Neural crest cell (in vitro differentiated cells): ENCODE measurements around the gene GTF2H2C. TPM values are rescaled to one million over a fixed set of nuclear protein-coding genes. Genes with fewer than 3 reads are reported as not detected.

ENCODE experiments used
- DNase-seq: peaks from one replicate; pipeline ENCODE4 v3.0.0; 2021; ENCODE audit warnings: low read depth, mixed read lengths, low spot score
- H3K27ac Mint-ChIP-seq: one replicate; pipeline ENCODE4 v1.8.0; 2021; ENCODE audit warnings: mild to moderate bottlenecking, mixed read lengths; ENCODE audit not compliant: unreplicated experiment
- H3K27me3 Mint-ChIP-seq: 2 replicates; pipeline ENCODE4 v1.8.0; 2021; ENCODE audit warnings: low read depth, mild to moderate bottlenecking, mixed read lengths
- H3K36me3 Mint-ChIP-seq: 2 replicates; pipeline ENCODE4 v1.8.0; 2021; ENCODE audit warnings: low read depth, mild to moderate bottlenecking, mixed read lengths
- H3K4me1 Mint-ChIP-seq: 2 replicates; pipeline ENCODE4 v1.8.0; 2021; ENCODE audit warnings: mixed read lengths
- H3K4me3 Mint-ChIP-seq: one replicate; pipeline ENCODE4 v1.8.0; 2021; ENCODE audit warnings: mild to moderate bottlenecking, mixed read lengths
- H3K9me3 Mint-ChIP-seq: 2 replicates; pipeline ENCODE4 v1.8.0; 2021; ENCODE audit warnings: mixed read lengths
- total RNA-seq: library from RNA; stranded (reverse); gene quantifications from 2 replicates; pipeline ENCODE4 v1.2.1, GENCODE V29; 2021
- TF ChIP-seq, protein P1 (sequence below): fragments of 200-600 bp; sonication (generic); conservative IDR thresholded peaks from 2 replicates; pipeline ENCODE4 v1.5.0; 2021; ENCODE audit warnings: antibody characterized with exemption, mild to moderate bottlenecking

GTF2H2C gene
- total RNA-seq, 1 donor from 2014 or later: 49.4 TPM

DNA sequence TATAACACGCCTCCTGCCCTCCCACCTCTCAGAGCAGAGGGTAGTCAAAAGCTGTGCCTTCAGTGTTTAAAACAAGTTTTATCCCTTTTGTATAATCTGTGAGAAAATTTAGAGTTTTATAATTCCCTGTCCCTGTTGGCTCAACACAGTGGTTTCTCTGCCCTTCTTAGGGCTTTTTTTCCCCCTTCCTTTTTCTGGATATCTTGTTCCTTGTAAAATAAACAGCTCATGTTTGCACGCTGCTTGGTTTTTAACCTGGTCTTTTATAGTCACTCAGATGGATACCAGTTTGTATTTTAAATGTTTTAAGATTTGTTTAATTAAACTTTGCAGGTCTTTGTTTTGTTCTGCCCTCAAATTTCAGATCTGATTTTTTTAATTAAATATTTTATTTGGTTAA is 40.7 kb upstream of the GTF2H2C start:
- no peaks in the 10 kb centered on the region for H3K27me3 Mint-ChIP-seq
- H3K27ac Mint-ChIP-seq: no peak overlapping the region
- H3K9me3 Mint-ChIP-seq: no peaks in the 10 kb centered on the region
- H3K36me3 Mint-ChIP-seq: no peaks in the 10 kb centered on the region
- H3K4me3 Mint-ChIP-seq: no peak overlapping the region
- H3K4me1 Mint-ChIP-seq: no peaks in the 10 kb centered on the region
- TF ChIP-seq, protein P1, sequence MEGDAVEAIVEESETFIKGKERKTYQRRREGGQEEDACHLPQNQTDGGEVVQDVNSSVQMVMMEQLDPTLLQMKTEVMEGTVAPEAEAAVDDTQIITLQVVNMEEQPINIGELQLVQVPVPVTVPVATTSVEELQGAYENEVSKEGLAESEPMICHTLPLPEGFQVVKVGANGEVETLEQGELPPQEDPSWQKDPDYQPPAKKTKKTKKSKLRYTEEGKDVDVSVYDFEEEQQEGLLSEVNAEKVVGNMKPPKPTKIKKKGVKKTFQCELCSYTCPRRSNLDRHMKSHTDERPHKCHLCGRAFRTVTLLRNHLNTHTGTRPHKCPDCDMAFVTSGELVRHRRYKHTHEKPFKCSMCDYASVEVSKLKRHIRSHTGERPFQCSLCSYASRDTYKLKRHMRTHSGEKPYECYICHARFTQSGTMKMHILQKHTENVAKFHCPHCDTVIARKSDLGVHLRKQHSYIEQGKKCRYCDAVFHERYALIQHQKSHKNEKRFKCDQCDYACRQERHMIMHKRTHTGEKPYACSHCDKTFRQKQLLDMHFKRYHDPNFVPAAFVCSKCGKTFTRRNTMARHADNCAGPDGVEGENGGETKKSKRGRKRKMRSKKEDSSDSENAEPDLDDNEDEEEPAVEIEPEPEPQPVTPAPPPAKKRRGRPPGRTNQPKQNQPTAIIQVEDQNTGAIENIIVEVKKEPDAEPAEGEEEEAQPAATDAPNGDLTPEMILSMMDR: no peak
- DNase-seq: no peak

DNA sequence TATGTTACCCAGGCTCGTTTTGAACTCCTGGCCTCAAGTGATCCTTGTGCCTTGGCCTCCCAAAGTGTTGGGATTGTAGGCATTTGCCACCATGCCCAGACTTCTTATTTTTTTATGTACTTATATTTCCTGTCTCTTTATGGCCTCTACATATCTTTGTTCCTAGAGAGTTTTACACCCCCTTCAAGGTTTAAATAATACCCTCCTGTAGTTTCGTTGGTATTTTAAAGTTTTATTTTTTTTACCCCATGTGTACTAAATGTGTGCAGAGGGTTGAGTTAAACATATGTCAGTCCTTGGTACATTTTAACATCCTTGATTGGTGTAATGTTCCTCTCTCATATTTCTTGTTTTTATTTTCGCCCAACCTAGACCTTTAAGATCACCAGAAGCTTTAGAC is 38.0 kb upstream of the GTF2H2C start:
- Mint-ChIP-seq H3K4me3 (no peak overlapping the region), H3K27ac (no peak overlapping the region), H3K4me1 (no peaks in the 10 kb centered on the region), H3K36me3 (no peaks in the 10 kb centered on the region), H3K27me3 (no peaks in the 10 kb centered on the region), H3K9me3 (no peaks in the 10 kb centered on the region)
- DNase-seq: no peak
- TF ChIP-seq, protein P1: no peak

DNA sequence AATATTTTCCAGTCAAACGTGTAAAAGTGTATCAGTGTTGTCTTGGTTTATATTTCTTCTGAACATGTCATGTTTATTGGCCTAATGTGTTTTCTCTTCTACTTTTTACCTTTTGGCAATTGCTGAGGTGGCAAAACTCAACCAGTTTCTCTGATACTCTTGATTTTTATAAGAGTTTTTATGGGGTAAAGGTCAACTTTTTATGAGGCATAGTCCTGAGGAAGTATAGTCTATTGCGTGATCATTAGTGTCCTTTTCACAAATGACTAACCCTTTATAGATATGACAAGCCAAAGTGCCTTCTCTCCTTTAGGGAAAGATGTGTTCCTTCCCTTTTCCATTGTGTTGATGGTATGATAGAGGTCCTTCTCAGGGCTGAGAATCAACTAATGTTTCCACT is 34.5 kb upstream of the GTF2H2C start:
- Mint-ChIP-seq H3K4me3 (no peak overlapping the region), H3K4me1 (no peaks in the 10 kb centered on the region), H3K27me3 (peaks cover 3% of the 10 kb centered on the region), H3K27ac (no peak overlapping the region), H3K36me3 (no peaks in the 10 kb centered on the region), H3K9me3 (no peaks in the 10 kb centered on the region)
- TF ChIP-seq, protein P1: no peak
- no peak for DNase-seq

DNA sequence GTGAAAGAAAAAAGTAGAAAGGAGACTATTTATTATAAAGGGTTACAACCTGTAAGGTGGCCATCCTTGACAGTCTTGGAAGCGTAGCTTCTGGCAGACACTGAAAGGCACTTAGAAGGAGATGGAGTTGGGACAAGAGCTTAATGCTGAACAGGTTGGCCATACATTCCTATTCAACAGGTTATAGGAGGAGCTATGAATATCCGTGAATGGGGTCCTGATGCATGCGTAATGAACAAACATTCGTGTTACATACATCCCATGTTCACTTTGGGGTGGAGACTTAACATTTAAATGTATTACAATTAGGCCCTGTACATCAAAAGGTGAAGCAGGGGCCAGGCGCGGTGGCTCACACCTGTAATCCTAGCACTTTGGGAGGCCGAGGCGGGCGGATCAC is 33.3 kb upstream of the GTF2H2C start:
- Mint-ChIP-seq H3K27me3 (peaks cover 6% of the 10 kb centered on the region), H3K9me3 (no peaks in the 10 kb centered on the region), H3K27ac (no peak overlapping the region), H3K36me3 (no peaks in the 10 kb centered on the region), H3K4me1 (no peaks in the 10 kb centered on the region), H3K4me3 (no peak overlapping the region)
- DNase-seq: no peak
- TF ChIP-seq, protein P1: no peak

DNA sequence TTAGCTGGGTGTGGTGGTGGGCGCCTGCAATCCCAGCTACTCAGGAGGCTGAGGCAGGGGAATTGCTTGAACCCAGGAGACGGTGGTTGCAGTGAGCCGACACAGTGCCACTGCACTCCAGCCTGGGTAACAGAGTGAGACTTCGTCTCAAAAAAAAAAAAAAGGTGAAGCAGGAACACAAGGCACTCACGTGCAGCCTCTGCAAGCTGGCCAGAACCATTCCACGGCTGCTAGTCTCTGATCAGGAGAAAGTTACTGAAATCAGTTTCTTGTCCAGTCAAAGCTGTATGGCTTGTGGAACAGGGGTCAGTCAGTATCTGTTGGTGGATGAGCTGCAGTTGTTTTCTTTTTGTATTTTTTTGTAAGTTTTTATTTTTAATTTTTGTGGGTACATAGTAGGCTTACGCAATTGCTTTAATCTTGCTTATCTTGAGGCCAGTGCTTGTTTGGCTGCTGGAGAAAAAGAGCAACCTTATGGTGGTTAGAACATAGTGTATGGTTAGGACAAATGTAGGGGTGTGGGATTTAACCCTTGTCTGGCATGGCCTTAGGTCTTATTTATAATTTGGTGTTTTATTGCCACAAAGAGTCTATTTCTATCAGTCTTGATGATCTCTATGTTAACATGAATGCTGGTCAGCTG is 32.7 kb upstream of the GTF2H2C start:
- no peak overlapping the region for H3K27ac Mint-ChIP-seq
- peaks cover 6% of the 10 kb centered on the region for H3K27me3 Mint-ChIP-seq
- H3K4me1 Mint-ChIP-seq: no peaks in the 10 kb centered on the region
- H3K4me3 Mint-ChIP-seq: no peak overlapping the region
- H3K36me3 Mint-ChIP-seq: no peaks in the 10 kb centered on the region
- DNase-seq: no peak
- TF ChIP-seq, protein P1: no peak
- H3K9me3 Mint-ChIP-seq: no peaks in the 10 kb centered on the region
